HG02798 (cell line): ENCODE measurements around the gene RIPOR2.

Experiments used
- ATAC-seq: cut with Tn5 transposase; IDR thresholded peaks from one replicate; pipeline ENCODE4 v1.9.1; 2021; ENCODE audit warnings: mild to moderate bottlenecking; ENCODE audit not compliant: unreplicated experiment, poor library complexity

RIPOR2 gene

DNA sequence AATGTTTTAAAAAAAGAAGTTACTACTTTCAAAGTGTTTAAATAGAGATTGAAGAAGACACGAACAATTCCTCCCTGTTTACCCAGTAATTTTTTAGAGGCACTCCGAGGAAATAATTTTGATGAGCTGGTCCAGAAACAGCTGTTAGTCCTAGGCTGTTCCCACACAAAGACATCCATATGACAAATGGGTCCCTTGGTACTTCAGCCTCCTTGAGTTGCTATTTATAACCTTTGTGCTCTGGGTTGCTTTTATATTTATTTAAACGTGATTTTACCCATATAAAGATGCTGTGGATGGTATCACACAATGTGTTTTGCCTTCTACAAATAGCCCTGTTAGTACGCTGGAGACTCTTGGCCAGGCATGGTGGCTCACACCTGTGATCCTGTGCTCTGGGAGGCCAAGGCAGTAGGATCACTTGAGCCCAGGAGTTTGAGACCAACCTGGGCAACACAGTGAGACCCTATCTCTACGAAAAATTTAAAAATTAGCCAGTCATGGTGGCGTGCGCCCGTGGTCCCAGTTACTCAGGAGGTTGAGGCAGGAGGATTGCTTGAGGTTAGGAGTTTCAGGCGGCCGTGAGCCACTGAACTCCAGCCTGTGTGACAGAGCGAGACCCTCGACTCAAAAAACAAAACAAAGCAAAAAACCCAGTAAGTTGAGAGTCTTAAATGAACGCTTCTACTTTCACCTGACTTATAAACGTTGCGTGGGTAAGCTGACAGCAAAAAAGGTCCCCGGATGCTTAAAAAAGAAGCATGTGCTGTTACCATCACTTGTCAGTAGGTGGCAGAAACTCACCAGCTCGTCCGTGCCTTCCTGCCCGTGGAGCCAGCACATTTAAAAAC lies 80.1 kb downstream of the RIPOR2 start:
- ATAC-seq: peak; percentile 58

DNA sequence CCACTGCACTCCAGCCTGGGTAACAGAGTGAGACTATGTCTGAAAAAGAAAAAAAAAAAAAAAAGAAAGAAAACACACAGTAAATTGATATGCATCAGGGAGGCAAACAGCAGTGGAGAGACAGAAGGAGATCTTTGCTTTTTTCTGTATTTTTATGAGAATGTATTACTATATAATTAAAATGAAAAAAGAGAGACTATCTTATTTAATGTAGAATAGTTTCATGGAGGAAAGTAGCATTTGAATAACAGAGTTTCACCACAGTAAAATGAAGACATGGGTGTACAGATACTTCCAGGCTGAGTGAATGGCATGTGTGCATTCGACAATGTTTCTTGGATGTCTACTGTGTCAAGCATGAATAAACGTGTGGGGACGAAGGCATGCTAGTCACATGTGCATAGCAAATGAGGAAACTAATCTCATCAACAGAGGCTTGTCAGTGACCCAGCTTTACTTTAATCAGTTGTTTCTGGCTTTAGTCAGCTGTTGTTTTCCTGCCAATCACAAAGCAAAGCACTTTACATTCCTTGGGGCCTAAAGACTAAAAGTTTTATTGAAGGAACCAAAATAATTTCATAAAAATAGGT lies 81.6 kb downstream of the RIPOR2 start:
- ATAC-seq: no peak

DNA sequence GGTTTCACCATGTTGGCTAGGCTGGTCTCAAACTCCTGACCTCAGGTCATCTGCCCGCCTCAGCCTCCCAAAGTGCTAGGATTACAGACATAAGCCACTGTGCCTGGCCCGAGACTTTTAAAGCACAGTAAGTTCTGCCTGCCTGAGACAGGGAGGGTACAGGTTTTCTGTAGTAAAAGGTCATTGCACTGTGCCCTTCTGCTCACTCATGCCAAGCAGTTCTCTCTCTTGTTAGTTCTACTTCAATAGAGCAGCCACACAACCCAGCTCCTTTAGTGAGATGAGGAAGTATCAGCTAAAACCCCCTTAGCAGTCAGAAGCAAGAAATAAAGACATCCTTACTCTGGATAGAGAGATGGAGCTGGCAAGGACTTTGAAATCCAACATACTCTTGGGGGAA lies 84.7 kb downstream of the RIPOR2 start:
- ATAC-seq: no peak

DNA sequence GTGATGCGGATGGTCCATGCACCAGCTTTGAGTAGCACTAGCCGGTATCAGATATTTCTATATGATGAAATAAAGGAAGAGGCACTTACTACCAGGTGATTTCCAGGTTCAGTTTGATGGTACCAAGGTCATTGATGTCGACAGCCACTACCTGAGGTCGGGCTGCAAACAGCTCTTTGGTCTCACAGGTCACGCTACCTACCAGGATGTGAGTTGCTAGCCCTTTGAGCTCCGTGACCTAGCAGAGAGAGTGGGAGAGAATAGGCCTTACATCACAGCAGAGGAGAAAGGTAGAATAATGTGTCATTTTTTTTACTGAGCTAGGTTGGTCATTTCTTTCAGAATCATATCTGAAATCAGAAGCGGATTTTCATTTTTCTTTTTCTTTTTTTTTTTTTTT lies 86.0 kb downstream of the RIPOR2 start:
- no peak for ATAC-seq

DNA sequence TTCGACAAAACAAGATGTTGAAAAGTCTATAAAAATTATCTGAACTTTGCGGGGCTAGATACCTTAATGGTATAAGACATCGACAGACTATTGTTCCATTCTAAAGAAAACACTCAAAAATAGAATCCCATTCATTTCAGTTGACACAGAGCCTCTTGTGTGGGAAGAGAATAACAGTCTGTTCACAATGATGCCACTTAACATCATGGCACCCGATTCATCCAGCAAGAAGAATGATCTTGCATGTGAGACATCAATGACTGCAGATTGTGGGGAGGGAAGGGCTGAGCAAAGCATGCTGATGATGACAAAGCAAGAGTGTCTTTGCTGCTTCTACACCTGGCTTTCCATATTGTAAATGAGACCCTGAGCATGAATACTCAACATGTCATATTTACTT lies 87.3 kb downstream of the RIPOR2 start:
- no peak for ATAC-seq

DNA sequence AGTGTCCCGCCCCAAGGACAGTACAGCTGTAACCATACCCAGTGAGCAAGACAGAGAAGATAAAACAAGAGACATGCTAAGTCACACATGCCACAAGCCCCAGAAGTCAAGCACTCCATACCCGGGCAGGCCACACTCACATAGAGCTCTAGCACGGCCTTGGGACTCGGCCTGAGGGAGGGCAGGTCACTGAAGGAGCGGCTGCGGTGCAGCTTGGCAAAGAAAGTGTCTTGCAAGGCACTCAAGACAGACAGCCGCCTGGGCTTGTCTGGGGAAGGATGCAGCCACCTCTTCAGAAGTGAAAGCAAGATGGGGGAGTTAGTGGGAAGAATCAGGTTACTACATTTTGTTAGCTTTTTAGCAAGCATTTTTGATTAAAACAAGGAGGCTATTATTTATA lies 88.4 kb downstream of the RIPOR2 start:
- no peak for ATAC-seq

DNA sequence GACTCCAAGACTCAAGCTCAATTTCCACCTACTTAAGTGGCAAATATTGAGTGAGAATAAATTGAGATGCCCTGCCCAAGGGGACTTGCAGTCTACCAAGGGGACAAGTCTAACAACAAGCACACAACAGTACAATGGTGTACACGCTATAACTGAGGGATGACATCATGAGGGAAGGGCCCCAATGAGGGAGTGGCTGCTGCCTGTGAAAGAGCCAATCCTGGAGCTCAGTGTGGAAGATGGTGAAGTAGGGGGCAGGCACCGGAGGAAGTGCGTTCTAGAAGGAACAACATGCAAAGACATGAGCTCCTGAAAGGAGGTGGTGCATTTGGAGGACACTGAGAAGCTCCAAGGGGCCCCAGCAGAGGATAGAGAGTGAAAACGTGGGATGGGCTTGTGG lies 90.2 kb downstream of the RIPOR2 start:
- no peak for ATAC-seq

DNA sequence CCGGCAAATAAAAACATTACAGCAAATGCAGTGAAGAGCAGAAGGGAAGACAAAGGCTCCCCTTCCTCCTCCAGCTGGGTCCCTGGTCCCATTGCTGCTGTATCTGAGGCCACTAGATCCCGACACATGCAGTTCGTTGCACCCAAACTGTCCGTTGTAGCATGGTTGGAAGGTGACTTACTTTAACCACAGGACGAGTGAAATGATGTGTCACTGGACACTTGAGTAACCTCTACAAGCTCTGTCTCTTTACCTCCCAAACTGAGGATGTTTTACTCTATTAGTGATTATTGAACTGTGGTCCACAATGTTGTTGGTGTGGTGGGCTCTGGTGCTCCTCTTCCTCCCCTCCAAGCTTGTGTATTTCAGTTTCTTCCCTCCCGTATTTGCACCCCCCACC lies 90.9 kb downstream of the RIPOR2 start:
- ATAC-seq: no peak

DNA sequence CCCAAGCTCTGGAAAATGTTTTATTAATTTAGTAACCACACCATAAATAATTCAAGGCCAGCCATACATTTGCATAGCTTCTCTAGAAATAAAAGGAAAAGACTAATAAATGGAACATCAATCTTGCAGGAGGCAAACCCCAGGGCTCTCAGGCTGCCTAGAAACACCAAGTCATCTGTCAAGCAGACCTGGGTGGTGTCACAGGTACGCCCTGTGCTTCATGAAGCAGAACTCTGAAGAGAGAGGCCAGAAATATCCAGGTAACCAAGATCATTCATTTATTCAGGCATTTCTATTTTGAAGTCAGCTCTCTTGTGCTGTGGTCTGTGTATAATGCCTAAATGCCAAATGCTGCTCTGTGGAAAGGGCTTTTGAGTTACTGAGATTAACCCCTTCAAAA lies 91.7 kb downstream of the RIPOR2 start:
- ATAC-seq: no peak

DNA sequence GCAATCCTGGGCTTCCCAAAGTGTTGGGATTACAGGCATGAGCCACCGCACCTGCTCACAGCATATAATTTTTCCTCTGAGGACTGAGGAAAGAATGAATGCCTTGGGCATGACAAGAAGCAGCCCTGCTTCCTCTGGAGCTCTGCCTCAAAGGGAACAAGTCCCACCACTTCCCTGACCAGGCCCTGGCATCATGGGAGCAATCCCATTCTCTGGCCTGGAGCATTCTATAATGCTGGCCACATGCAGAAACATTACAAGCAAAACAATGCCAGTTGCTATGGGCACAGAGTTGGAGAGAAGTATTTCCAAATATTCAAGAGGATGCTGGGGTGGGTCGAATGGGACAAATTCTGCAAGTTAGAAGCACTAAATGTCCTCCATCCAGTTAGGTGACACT lies 95.6 kb downstream of the RIPOR2 start:
- no peak for ATAC-seq

DNA sequence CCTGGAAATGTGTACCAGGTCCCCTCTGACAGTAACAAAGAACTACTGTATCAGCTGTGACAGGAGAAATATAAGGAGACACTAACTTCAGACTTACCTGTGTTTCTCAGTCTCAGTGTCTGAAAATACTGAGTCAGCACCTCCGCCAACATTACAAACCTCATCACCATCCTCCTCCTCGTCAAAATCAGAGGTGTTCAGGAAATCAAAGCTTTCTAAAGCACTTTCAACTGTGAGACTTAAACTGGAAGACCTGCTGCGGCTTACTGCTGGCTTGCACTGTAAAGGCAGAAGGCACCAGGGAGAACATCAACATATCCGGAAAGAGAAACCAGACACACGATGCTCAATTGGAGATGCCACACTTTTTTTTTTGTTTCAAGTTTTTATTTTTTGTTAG lies 96.8 kb downstream of the RIPOR2 start:
- no peak for ATAC-seq

DNA sequence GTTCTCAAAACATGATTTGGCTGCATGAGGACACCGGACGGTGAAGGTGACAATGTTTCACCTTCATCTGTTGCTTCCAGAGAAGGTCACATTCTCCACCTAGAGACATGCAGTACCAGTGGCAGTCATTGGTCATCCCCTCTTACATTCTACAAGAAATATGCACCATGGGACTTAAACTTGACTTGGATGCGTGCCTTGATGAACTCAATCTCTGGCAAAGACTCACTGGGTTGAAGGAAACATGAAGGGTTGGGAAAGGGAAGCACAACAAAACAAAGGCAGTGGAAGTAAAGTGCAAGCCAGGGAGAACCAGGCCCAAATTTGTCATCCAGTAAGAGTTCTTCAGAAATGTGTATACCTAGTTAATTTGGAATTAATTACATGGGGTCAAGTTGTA lies 97.7 kb downstream of the RIPOR2 start:
- no peak for ATAC-seq

DNA sequence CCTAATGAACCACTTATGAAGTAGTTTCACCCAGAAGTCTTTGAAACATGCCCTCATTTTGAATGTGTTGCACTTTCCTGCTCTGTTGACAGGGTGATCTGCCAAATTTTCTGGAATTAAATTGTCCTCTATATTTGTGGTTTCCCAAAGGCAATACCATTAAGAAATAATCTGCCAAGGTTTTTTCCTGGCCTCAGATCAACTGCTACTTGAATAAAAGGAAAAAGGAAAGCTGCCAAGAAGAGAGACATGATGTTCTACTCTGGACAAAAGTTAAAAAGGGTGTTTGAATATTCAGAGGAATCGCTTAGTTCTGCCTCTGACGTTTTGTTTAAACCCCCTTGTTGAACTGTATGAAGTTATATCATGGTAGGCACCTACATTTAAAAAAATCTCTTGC lies 99.7 kb downstream of the RIPOR2 start:
- no peak for ATAC-seq

DNA sequence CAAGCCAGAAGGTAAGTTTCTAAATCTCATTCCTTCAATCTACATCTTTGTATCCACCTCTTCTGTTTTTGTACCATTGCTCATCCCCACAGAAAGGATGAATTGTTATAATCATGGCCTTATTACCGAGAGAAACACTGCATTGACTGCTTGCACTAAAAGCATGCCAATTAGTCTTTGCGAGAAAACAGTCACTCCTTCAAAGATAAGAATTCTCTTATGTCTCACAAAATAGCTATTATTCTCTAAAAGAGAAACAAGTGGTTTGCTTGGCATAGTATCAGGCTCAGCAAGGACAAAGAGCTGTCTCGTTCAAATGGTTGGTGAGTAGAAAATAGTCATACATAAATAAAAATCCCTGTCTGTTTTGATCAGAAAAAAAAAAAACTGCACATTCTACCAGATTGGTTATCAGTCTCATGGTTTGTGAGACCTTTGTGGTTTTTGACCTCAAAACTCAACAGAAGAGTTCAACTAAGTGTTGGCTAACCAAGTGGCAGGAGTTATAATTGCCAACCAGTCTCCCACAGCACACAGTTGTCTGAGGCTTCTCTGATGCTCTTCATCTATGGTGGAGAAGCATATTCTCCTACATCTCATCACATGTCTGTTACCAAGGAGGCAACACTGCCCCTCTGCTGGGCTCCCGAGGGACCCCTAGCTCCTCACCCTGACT lies 101.9 kb downstream of the RIPOR2 start:
- no peak for ATAC-seq

DNA sequence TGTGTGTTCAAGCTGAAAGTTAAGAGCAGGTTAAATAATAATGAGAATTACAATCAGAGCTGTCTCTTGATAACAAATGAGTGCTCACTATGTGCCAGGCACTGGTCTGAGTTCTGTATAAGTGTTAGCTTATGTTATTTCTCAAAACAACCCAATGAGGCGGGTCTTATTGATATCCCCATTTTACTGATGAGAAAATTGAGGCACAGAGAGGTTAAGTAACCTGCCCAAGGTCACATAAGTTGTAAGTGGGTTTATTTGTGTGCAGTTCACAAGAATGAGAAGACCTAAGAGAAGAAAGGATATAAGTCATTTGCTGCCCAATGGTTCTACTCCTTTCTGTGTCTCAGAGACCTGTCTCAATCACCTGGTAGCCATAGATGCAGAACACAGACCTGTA lies 103.0 kb downstream of the RIPOR2 start:
- no peak for ATAC-seq

DNA sequence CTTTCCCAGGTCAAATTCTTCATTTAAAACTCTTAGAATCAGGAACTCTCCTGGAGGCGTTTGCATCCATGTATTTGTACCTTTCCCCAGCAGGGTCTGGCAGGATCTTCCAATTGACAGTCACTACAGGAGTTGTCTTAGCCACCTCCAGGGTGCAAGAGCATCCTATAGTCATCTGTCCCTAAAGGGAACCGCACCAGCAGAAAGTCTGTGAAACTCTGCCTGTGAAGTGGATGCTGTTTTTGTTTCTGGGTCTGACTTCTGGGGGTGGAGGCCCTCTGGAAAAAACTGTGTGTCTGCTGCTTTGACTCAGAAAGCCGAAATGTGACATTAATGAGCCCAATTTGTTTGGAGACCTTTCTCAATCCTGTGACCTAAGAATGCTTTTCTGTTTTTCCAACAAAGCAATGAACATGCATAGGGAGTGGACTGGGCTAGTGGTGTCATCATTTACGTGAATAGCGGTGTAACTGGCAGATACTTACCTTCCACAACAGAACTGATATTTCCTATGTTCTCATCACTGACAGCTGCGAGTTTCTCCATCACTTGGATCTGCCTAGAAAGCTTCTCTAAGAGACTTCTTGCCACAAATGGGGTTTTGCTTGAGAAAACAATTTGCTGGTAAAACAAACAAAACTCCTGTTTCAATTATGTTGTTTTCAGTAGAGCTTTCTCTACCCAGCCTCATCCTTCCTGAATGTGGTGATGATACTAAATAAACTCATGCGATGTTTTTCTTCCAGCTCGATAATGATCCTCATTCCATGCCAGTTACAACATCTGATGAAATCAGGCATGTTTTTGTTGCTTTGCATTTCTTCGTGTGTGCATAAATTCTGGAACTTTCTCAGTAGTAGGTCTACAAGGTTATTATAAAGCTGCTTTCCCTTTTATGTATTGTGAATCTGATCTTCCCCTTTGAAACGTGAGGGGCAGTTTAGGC lies 103.7 kb downstream of the RIPOR2 start:
- no peak for ATAC-seq

DNA sequence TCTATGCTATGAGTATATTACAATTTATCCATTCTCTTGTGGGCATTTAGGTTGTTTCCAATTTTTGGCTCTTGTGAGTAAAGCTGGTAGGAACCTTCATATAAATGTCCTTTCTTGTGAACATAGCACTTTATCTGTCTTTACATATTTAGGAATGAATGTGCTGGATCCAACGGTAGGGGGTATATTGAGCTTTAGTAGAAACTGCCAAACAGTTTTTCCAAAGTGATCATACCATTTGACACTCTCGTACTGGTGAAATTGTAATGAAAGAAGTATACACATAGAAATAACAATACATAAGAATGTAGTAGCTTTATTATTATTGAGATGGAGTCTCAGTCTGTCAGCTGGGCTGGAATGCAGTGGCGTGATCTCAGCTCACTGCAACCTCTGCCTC lies 106.1 kb downstream of the RIPOR2 start:
- no peak for ATAC-seq

DNA sequence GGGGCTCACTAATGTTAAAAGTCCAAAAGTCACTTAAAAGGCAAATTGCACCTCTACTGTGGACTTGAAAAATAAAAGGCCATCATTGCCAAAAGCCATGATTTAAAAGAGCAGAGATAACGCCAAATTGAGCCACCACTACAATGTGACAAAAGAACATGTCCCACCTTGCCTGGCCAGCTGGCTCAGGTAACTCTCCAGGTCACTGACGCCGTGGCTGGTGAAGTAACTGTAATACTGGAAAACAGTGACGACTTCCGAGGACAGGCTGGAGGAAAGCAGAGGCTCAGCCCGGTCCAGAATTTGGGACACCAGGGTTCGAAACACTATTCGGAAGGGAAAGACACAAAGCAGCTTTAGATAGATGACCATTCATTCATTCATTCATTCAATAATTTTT lies 107.8 kb downstream of the RIPOR2 start:
- no peak for ATAC-seq

DNA sequence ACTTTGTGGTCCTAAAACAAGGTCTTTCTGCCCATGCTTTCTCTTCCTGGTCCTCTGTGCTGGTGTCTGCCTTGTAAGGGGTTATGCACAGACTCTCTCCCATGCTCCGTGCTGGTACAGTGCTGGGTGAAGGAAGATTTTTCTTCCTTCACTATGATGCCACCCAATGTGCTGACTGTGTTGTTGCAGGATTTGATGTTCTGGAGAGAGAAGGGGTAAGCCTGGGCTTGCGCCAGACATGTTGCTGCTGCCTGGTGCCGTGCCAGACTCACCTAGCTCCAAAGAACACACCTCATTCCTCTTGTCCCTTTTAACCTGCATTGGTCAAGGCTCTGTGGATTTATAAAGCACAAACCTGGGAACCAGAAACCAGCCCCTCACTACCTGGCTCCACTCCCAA lies 108.6 kb downstream of the RIPOR2 start:
- ATAC-seq: no peak

DNA sequence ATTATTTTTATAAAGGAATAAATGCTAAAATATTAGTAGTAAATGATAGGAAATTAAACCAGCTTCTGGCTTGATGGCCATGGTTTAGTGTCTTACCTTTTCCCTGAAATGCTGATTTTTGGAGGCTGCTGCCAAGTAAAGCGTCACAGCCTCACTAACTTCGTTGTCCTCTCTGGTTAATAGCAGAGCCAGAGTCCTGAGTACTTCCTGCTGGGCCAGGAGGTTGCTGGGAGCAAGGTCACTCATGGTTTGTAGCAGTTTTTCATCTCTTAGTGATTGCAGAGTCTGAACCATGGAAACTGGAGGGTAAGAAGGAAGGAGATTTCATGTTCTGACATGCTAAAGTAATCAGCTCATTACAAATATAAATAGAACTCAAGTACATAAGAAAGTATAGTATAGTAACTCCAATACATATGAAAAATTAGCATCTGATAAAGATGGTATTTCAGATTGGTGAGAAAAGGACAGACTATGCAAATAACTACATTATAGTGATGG lies 110.6 kb downstream of the RIPOR2 start:
- ATAC-seq: no peak
